GM19467 (cell line): ENCODE measurements around the gene TAS2R42.

Source experiments
- ATAC-seq: cut with Tn5 transposase; IDR thresholded peaks from one replicate; pipeline ENCODE4 v1.9.1; 2021; ENCODE audit warnings: mild to moderate bottlenecking, moderate library complexity; ENCODE audit not compliant: unreplicated experiment

Gene TAS2R42

GRCh38 chr12:11186837-11187236 is at the start of gene TAS2R42:
TSS of gene TAS2R42 (minus strand) at chr12:11186937. CDS start at chr12:11186937, 0 bp downstream.
- ATAC-seq, result no peak

- no peak for ATAC-seq
These were observed 46.8 kb upstream of the TAS2R42 start for GRCh38 chr12:11233532-11233931.

GRCh38 chr12:11228296-11228879 is 41.7 kb upstream of the TAS2R42 start:
- peak; percentile 67 for ATAC-seq

GRCh38 chr12:11227373-11227772 is 40.6 kb upstream of the TAS2R42 start:
- ATAC-seq, result no peak

GRCh38 chr12:11209113-11209512 is 22.4 kb upstream of the TAS2R42 start:
- no peak for ATAC-seq

- no peak for ATAC-seq
These were observed 17.4 kb upstream of the TAS2R42 start for GRCh38 chr12:11204173-11204572.

GRCh38 chr12:11202811-11203210 is 16.1 kb upstream of the TAS2R42 start:
- no peak for ATAC-seq

GRCh38 chr12:11183011-11183410 is 3.7 kb downstream of the TAS2R42 start:
- ATAC-seq, result no peak

- ATAC-seq, result no peak
These were observed 4.2 kb downstream of the TAS2R42 start for GRCh38 chr12:11182529-11182928.

GRCh38 chr12:11178250-11178649 is 8.5 kb downstream of the TAS2R42 start:
- ATAC-seq, result no peak

GRCh38 chr12:11174022-11174421 is 12.7 kb downstream of the TAS2R42 start:
- no peak for ATAC-seq

GRCh38 chr12:11171969-11172675 is 14.6 kb downstream of the TAS2R42 start:
- ATAC-seq, result no peak

GRCh38 chr12:11171145-11171968 is 15.4 kb downstream of the TAS2R42 start, which contains the start of gene SMIM10L1:
TSS of gene SMIM10L1 (plus strand) at chr12:11171194. CDS start at chr12:11171357, 163 bp downstream.
- ATAC-seq, result peak; percentile 95

GRCh38 chr12:11170810-11171144 is 16.0 kb downstream of the TAS2R42 start:
- no peak for ATAC-seq

- no peak for ATAC-seq
These were observed 20.4 kb downstream of the TAS2R42 start for GRCh38 chr12:11166300-11166699.

- no peak for ATAC-seq
These were observed 22.4 kb downstream of the TAS2R42 start for GRCh38 chr12:11164384-11164783.

- ATAC-seq, result no peak
These were observed 24.2 kb downstream of the TAS2R42 start for GRCh38 chr12:11162502-11162901.

- no peak for ATAC-seq
These were observed 27.8 kb downstream of the TAS2R42 start for GRCh38 chr12:11158885-11159444.

GRCh38 chr12:11154400-11154925 is 32.3 kb downstream of the TAS2R42 start:
- ATAC-seq, result no peak

- ATAC-seq, result no peak
These were observed 34.0 kb downstream of the TAS2R42 start for GRCh38 chr12:11152725-11153124.

- ATAC-seq, result no peak
These were observed 35.9 kb downstream of the TAS2R42 start for GRCh38 chr12:11150832-11151231.
